SU-DHL-6 (cell line): ENCODE measurements around the gene TLCD3A.

Source experiments
- CTCF ChIP-seq: fragments of 200-600 bp; sonication (generic); IDR thresholded peaks from one replicate; pipeline ENCODE4 v1.5.1; 2017; ENCODE audit warnings: antibody characterized with exemption, mild to moderate bottlenecking, low read length, moderate library complexity; ENCODE audit not compliant: insufficient read depth, poor library complexity, severe bottlenecking
- EZH2phosphoT487 ChIP-seq: fragments of 200-600 bp; sonication (generic), shearing (Covaris generic); conservative IDR thresholded peaks from 2 replicates; pipeline ENCODE4 v1.6.1; 2018; ENCODE audit warnings: mild to moderate bottlenecking, antibody characterized with exemption, low read length, moderate library complexity, mixed read lengths

- no peak for TF ChIP-seq CTCF
- no peak for TF ChIP-seq EZH2phosphoT487
These were observed 56.2 kb downstream of the TLCD3A start for GRCh38 chr17:788551-788950.
